PC-3 (cell line): ENCODE results near the gene SCD5.

Experiments
- CTCF ChIP-seq: fragments of 300-600 bp; sonication (generic); conservative IDR thresholded peaks from 2 replicates; pipeline ENCODE4 v1.5.1; 2017; ENCODE audit warnings: antibody characterized with exemption, low read depth, mild to moderate bottlenecking, low read length
- EZH2phosphoT487 ChIP-seq: fragments of 300-600 bp; sonication (generic); IDR thresholded peaks from 2 replicates; pipeline ENCODE4 v1.6.1; 2018; ENCODE audit warnings: mild to moderate bottlenecking, antibody characterized with exemption, low read length, borderline replicate concordance

- TF ChIP-seq CTCF (no peak), EZH2phosphoT487 (no peak)
Observed at GRCh38 chr4:82733636-82734035, 65.0 kb downstream of the SCD5 start.
